HG03442 (cell line): ENCODE results near the gene KDM4C.
A peak's percentile ranks its signal among the peaks of the same experiment; 100 is the strongest.
"Not testable (repeated sequence)": the region's sequence is repeated elsewhere in the genome, so short reads cannot be mapped to it uniquely, and the experiment has no call there.

ENCODE experiments used
- ATAC-seq: cut with Tn5 transposase; IDR thresholded peaks from one replicate; pipeline ENCODE4 v1.9.1; 2021; ENCODE audit warnings: mild to moderate bottlenecking, moderate library complexity; ENCODE audit not compliant: unreplicated experiment

The KDM4C gene

DNA sequence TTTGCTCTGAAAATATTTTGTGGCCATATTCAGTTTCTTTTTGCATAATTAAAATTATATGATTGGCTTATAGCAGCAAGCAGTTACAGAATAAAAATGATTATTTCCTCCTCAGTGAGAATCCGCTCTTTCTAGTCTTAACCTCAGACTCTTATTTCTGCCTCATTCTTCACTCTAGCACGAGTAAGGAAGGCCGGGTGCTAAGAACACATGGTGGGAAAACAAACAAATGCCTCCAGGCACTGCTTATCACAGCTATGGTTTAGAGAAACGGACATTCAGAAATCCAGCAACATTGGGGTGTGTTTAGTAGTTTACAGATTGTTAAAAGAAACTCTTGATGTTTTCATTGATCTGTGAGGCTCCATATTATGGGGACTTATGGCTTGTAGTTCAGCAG, 168.7 kb downstream of the KDM4C start:
- ATAC-seq, result no peak

DNA sequence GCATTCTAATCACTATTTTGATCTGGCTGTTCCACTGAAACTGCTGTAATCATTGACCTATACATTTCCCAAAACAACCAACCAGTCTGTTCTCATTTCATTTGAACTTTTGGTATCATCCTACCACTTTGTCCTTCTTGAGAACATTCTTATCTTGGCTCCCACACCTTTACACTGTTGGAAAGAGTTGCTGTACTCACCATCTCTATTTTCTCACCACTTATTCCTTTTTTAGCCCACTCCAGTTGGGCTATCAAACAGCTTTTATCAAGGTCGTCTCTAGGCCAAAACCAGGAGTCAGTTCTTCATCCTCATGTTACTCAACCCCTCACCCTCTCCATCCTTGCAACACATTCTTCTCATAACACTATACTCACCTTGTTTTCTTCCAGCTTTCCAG, 170.1 kb downstream of the KDM4C start:
- no peak for ATAC-seq

DNA sequence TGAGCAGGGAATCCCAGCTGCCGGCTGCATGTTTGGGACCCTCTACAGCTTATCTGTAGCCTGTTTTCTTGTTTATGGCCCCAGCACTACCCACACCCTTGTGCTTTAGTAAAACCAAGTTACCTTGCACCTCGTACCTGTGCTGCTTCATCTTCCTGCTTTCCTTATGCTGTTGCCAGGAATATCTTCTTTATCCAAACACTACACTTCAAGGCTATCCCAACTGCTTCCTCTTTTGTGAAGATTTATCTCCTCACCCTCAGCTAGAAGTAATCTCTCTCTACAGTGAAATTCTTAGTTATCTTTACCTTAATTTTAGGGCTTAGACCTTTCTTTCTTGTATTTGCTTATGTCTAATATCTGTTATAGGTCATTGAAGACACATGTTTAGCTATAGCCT, 171.1 kb downstream of the KDM4C start:
- no peak for ATAC-seq

DNA sequence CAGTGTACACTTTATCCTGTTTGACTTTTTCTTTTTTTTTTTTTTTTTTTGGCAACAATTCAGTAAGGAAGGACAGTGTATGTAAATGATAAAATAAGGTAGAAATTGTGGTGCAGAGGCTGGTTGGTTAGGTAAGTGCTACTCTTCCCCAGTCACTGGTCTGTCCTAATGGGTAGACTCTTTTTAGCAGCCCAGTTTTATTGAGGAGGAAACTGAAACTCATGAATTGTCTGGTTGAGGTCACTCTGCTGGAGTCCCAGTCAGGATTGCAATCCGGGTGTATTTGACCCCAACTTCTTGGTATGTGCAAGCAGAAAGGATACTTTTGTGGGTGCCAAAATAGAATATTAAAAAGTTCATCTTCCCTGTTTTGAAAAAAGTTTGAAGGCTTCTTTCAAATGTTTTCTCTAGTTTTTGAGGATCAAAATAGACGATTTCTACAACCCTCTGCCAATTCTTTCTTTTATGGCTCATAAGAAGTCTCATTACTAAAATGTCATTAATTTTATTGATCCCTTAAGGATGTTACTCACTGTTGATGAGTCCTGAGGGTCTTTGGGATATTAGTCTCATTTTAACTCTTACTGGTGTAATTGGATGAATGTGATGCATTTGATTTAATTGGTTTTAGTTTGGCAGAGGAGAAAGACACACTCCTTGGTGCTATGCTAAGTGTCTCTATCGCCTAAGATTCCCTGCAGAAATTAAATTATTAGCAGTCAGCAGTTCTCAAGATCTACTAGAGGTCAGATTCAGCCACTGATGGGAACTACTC, 171.9 kb downstream of the KDM4C start:
- ATAC-seq, result no peak

DNA sequence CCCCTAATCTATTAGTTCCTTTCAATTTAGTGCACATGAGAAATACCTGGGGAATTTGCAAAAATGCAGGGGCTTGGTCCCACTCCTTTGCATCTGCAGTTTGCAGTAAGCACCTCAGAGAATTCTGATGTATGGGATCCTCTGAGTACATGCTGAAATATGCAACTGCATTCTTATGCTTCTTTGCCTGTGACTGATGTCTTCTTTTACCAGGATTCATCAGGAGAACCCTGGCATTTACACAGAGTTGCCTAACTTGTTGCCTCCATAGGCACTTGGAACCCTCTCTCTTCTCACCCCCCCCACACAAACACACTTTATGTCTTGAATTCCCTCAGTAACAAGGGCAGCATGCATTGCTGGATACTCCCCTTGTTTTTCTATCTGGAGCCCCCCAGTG, 173.1 kb downstream of the KDM4C start:
- ATAC-seq, result no peak

DNA sequence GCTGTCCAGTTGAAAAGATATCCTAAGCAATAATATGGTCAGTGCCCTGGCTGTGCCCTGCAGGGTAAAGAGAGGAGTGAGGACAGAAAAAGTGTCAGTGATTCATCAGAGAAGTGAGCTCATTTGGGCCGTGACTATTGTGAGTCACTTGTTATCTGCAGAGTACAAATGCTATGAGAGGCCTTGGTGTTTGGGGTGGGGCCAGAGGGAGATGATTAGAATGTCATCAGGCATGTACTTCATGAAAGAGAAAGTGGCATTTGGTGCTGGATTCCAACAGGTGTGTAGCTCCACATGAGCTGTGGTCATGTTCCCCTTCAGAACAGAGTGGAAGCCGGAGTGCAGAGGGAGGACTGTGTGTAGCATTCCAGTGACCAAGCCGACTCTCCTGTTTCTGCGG, 174.1 kb downstream of the KDM4C start:
- ATAC-seq, result peak; percentile 89

DNA sequence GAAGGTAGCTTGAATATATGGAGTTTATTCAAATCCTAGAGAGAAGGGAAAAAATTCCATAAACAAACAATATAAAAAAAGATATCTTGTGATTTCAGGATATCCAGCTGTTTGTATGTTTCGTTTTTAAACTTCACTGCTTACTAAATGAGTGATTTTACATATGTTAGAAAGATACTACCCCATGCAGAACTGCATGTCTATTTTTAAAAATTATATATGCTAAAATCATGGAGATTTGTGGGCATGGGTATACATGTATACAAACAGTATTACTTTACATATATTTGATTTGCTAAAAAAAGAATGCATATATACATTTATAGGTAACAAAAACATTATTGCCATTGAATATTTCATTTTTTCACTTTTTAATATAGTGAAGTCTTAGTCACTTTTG, 178.3 kb downstream of the KDM4C start:
- ATAC-seq, result no peak

DNA sequence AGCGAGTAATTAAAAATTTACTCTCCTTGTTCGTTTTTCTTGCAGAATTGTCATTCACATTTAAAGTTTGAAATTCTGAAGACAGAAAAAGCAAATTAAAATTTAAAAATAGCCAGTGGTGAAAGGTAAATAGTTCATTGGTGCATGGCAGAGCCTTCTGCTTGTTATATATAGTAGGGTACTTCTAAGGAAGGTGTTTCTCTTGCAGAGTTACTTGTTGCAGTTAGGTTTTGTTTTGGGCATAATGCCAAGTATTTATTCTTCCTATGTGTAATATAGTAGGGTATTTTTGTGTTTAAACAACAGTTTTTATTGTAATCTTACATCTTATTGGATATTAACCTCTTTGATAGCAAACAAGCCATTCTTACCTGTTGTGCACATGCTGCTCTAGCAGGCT, 179.4 kb downstream of the KDM4C start:
- no peak for ATAC-seq

DNA sequence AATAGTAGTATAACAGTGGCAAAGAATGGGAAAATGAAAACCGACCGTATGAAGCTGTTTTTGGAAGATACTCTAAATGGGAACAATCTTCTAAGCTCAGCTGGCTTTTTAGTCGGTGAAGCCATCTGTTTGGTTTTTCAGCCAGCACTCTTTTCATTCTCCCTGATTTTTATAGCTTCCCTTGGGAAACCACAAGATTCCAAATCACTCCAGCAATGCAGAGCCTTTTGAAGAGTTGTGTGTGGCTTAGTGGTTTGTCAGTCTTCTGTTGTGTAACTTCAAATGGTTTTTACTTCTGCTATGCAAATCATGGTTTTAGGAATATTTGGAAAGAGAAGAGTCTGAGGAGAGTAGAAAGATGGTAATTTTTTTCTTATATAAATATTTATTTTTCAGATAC, 180.7 kb downstream of the KDM4C start:
- ATAC-seq, result no peak

DNA sequence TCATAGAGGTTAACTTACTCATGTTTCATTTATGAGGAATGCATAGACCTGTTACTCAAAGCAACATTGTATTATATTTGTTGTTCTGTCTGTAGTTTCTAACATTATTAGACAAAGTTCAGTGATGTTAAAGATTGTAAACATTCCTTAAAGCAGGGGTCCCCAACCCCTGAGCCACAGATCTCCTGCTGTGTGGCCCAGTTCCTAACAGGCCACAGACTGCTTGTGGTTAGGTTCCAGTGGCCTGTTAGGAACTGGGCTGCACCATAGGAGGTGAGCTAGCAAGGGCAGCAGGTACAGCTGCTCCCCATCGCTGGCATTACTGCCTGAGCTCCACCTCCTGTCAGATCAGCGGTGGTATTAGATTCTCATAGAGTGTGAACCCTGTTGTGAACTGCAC, 181.1 kb downstream of the KDM4C start:
- no peak for ATAC-seq

DNA sequence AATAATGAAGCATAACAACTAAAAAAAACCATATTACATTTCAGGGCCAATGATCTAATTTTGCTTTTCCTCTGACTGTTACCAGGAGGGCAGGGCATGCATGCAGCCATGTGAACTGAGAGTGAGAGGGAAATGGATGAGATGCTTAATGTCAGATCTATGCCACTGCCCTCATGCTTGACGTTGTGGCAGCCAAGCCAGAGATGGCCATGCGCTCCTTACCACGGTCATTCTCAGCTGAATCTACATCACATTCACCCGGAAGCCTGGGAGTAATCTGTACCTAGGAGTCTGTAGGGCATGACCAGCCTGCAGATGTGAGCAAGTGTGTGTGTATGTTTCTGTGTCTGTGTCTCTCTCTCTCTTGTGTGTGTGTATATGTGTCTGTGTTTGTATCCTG, 183.7 kb downstream of the KDM4C start:
- ATAC-seq, result no peak

DNA sequence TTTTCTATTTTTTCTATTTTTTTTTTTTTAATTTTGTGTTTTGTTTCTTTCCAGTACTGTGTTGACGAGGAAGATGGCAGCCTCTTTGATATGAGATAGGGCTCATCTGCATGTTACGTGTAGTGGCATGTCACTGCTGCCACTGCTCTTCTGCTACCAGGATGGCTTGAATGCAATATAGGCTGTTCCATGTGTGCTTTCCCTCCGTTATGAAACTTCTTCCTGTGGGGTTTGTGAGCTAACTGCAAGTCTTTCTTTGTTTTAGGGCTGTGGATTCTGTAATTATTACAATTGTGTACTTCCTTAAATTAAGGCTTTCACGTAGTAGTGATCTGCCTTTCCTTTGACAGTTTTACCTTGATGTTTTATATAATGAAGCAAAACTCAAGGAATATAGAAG, 184.6 kb downstream of the KDM4C start:
- ATAC-seq, result no peak

DNA sequence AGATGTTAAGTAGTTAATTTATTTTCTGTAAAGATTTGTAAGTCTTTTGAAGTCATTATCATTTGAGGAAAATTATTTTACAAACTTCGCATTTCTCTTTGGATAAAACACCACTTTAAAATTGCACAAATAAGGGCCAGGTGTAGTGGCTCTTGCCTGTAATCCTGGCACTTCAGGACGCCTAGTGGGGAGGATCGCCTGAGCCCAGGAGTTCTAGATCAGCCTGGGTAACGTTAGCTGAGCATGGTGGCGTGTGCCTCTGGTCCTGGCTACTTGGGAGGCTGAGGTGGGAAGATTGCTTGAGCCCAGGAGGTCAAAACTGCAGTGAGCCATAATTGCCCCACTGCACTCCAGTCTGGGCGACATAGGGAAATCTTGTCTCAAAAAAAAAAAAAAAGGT, 185.5 kb downstream of the KDM4C start:
- ATAC-seq, result no peak

DNA sequence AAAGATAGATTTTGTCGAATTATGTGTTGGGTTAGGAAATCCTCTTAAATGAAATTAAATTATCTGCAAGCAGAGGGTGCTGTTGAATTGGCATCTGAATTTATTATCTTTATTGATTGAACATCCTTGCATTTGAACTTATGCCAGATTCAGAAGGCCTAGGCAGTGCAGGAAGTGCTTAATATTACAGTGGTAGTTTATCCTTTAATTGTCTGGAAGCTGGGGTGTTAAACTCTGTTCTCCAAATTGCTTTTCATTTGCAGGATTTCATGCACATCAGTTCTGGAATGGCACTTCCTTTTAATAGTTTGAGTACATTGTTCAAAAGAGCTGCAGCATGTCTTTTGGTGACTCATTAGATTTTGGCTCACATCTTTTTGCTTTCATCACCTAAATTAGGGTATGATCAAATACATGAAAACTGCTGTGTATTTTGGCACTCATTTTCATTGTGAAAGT, 186.3 kb downstream of the KDM4C start:
- ATAC-seq, result no peak

DNA sequence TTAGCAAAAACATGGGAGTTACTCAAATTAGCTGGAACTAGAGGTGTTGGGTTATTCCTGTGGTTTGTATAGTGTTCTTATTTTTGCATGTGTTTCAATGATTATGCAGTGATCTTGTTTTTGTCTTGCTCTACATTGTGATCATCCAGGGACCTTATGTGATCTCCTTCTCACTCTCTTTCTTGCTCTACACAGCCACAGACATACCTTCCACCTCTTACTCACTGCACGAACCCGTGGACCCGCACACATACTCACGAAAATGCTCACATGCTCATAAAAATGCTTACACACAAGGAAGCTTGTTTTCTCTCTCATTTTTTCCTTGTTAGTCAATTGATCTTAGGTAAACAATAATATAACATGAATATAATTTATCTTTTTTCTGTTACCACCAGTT, 187.1 kb downstream of the KDM4C start:
- no peak for ATAC-seq

DNA sequence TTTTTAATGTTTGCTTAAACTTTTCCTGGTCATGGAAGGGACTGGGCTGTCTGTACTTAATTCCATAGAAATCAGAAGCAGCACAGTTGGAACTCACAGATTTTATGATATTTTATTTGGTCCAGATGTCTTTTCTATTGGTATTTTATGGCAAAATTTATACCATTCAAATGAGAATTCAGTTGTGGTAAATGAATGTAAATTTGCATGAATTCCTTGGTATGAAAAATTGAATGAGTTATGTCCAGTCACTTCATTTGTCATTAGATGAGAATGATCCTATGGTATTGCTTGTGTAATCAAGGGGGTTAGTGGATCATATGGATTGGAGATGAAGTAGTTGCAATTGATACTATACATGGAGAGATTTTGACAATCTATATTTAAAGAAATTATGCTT, 188.0 kb downstream of the KDM4C start:
- no peak for ATAC-seq

DNA sequence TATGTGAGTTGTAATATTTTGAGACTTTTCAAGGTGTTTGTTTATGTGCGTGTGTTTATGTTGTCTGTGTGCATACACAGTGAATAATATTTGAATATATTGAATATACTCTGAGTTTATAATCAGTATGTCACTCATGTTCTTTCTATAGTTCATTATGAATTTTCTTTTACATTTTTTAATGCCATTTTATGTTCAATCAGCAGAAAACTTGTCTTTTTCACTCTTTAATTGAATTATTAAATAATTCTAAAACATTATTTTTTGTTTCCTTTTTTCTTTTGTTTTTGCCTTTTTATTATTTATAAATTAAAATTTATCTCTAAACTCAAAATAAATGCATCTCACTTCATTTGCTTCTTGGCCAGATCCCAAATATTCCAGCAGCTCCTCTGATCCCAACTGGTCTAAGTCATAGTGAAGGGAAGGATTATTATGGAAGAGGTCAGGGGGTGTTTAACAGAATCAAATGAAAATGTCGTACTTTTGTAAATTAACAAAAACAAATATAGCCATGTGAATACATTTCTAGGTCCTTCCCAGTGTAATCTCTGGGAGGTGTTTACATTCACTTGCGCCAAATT, 188.9 kb downstream of the KDM4C start:
- no peak for ATAC-seq

DNA sequence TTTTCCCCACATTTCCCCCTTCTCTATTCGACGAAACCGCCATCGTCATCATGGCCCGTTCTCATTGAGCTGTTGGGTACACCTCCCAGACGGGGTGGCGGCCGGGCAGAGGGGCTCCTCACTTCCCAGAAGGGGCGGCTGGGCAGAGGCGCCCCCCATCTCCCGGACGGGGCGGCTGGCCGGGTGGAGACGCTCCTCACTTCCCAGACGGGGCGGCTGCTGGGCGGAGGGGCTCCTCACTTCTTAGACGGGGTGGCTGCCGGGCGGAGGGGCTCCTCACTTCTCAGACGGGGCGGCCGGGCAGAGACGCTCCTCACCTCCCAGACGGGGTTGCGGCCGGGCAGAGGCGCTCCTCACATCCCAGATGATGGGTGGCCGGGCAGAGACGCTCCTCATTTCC, 191.1 kb downstream of the KDM4C start:
- ATAC-seq, result not testable (repeated sequence)

DNA sequence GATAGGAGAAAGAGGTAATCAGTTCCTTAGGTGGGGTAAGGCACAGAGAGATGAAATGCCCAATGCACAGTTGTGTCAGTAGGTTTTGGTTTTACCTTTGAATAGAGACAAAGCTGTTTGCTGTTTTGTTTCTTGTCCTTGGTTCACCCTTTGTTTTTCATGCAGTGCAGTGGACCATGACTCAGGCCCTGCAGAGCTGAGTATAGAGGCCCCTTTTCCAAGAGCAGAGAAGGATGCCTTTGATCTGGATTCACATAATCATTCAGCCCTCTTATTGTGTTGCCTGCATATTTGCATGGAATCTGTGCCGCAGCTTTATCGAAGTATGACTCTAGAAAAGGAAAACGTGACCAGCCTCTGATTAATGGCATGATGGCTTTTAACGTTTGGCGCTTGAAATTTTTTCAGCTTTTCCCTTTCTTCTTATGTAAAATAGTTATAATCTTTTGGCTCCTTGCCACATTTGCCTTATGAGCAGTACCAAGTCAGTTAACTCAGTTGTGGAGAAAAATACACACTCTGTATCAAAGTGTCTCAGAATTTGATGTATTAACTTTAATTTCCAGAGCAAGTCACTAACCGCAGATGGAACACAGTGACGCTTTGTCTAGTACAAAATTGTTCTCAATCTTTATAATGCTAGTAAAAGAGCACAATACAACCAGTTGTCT, 197.6 kb downstream of the KDM4C start:
- peak; percentile 78 for ATAC-seq

DNA sequence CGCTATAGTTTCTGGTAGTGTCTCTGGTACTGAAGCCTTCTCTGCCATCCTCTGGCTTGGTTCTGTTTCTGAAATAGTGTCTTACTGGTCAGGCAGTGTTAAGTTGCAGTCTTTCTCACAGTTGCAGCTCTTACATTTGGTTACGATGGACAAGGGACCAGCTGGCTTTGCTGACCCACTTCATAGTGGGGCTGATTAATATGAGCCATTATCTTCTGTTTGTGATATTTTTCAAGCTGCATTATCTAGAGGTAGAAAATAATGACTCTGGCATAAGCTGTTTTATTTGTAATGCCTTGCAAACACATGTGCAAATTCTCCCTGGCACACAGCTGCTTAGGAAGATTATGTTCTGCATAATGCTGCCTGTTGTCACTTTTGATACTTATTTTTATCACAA, 199.1 kb downstream of the KDM4C start:
- ATAC-seq, result no peak

DNA sequence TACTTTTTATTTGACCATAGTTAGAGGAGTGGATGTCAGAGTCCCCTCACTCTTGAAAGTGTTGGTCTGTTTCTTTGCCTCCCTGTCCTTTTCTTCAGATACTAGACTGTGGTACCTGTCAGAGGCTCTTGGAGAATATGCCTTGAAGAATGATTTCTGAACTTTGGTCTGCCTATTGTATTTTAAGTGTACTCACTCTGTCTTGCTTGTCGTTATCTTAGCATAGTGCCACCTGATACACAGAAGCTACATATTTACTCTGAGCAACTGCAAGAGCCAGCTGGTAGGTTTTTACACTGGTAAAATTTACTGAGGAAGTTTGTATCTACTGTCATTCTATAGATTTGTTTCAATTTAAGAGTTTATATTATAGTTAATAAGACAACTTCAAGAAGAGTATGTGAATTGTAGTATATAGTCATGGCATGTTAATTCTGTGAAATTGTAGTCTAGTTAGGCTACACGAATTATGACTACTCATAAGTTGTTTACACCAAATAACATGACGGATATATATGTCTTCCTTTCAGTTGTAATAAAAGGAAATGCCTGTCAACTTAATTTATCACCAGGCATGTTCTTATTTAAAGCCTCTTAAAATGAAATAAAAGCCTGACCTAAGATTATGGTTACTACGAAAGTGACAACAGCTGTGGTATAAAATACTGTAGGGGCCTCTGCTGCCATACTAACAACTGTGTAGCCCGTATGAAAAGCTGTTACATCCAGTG, 201.7 kb downstream of the KDM4C start:
- ATAC-seq, result no peak

DNA sequence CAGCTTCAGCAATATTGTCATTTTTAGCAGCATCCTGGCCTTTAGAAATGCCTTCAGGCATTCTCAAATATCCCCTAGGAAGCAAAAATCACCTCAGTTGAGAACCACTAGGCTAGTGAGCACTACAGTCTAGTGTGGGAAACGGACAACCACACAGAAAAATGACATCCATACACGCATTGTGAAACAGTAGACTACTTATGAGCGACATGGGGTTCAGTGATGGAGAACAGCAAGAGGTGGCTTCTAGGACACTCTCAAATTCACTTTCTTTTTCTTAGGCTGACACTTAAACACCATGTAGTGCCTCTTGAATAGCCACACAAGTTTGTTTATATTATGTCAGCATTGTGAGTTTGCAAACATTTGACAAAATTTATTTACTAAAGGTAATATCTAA, 203.0 kb downstream of the KDM4C start:
- peak; percentile 77 for ATAC-seq
